AG20443 (cell line): Measurements from ENCODE around the gene SORCS2.

ENCODE experiments used
- DNase-seq: peaks from one replicate; pipeline ENCODE4 v3.0.0; 2012; ENCODE audit warnings: low spot score, mixed read lengths

SORCS2 gene

GRCh38 chr4:7734651-7735260 lies 542.4 kb downstream of the SORCS2 start:
- DNase-seq: no peak

- DNase-seq: no peak
These were observed 543.1 kb downstream of the SORCS2 start for GRCh38 chr4:7735395-7735794.

DNA sequence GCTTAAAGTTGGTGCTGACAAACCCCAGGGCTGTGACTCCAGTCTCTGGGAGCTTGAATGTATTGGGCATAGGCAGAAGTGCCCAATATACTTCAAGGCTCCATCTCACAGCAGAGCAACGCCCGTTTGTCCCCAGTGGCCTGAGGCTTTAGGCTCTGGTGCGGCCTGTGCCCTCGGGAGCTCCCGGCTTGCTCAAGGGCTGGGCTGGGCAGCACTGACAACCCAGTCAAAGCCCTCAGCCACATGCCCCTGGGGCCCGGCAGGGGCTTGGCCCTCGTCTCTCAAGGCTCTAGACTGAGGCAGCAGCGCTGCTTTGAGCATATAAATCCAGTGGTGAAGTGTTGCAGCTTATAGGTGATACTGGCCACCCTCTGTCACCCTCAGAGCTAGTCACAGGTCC lies 543.6 kb downstream of the SORCS2 start:
- no peak for DNase-seq

DNA sequence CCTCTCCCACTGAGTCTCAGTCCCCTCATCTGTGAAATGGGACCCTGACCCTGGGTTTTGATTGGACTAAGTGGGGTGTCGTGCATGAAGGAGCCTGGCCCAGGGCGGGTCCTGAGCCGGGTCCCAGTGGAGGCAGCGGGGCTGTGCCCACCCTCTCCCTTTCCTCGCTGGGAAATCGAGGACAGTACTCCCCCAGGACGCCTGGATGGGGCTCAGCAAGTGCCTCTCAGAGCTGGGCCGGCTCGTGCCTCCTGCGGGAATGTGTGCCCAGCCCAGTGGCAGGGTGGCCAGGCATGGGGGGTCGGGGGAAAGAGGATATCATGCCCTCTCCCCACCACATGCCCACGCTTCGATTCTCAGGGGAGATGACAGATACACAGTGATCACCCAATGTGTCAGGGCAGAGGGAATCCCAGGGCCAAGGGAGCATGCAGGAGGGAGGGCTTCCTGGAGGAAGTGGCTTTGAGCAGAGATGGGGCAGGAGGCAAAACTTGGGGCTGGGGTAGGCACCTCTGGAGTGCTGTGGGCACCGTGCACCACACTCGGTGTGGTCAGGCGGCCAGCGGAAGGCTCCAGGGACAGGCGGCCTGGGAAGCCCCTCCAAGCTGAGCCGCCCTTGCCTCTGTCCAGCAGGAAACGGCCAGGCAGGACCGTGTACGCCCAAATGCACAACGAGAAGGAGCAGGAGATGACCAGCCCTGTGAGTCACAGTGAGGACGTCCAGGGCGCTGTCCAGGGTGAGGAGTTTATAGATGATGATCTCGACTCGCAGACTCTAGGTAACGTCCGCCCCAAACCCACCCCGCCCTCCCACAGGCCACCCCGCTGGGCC lies 544.3 kb downstream of the SORCS2 start:
- DNase-seq: no peak

GRCh38 chr4:7737268-7737645 lies 544.9 kb downstream of the SORCS2 start:
- no peak for DNase-seq

DNA sequence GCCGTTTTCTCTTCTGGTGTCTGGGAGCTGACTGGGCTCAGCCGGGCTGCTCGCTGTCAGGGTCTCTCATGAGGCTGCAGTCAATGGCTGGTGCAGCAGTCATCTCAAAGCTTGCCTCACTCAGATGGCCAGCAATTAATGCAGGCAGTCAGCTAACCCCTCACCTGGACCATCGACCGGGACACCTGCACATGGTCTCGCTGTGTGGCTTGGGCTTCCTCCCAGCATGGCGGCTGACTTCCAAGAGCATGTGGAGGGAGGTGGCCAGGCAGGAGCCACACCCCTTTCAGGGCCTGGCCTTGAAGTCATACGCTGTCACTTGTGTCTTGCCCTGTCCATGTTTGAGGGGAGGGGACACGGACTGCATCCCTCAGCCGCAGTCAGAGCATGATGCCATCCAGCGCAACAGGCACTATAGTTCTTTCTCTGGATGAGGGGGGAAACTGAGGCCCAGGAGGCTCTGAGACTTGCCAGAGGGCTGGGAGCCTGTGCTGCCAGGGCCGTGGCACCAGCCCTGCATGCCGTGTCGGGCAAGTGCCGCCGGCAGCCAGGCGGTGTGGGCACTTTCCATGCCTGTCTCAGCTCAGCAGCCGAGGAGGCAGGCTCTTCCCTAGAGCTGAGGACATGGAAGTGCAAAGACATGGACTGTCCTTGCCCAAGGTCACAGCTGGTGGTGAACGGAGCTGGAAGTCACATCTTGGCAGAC lies 545.6 kb downstream of the SORCS2 start:
- no peak for DNase-seq

- DNase-seq: no peak
These were observed 546.2 kb downstream of the SORCS2 start for GRCh38 chr4:7738458-7739076.

DNA sequence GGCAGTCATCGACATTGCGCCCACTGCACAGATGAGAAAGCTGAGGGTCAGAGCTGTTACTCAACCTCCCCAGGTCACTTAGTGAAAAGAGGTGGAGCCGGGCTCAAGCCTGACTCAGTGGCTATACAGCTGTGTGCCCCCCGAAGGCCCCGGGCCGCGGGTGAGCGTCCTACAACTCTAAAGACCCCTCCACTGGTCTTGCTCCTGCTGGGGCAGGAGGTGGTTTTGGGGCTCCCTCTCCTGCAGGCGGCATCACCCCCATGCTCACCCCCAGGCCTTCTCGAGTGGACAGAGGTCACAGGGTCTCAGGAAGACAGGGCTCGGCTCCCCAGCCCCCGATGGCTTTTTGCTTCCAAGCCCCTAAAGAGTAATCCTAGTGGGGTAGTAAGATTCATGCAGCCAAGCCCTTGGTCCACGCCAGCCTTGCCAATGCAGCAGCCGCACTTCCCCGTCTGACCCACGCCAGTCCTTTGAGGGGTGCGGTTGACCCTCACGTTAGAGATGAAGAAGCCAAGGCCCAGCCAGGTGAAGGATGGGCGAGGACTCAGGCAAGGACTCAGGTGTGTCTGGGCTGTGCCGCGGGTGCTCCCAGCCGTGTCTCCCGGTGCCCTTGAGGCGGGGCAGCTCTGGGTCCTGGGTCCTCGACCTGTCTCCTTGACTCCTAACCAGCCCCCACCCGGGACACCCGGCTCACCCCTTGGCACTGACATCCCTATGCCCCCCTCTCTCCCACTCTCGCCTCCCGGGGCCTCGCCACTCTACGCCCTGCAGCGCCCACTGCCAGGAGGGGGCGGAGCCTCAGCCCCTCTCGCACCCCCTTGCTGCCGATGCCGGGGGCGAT lies 547.0 kb downstream of the SORCS2 start:
- no peak for DNase-seq

DNA sequence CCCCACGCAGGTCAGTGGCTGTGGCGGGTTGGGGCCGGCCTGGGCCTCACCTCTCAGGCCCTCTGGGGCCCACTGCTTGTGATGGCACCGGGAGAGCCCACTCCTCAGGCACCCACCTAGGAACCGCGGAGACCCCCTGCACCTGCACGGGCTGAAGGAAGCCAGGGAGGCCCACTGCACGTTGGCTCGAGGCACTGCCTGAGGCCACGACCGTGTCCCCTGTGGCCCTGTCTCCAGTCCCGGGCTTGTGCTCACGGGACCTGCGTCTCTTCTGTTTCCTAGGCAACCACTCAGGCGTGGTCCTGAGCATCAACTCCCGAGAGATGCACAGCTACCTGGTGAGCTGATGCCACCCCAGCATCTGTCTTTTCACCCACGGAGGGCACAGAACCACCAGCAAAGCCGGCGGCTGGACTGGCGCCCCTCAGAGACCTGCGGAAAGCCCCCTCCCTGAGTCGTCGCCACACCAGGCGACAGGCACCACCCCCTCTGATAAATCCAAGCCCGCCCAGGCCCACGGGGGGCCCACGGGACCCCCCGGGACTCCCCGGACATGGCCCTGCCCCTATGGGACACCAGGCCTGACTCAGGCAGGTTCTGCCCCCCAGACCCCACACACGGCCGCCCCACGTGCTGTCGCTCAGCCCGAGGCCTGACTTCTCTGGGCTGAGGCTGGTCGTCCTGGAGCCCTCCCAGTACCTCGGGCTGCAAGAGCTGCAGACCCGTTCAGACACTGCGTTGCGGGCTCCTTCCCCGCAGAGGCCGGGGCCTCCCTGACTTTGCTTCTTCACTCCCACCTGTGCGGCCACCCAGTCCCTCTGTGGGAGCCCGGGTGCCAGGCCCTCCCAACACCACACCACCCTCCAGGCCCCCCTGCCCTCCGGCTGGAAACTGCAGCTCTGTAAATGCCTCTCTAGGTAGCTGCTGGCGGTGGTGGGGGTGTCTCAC lies 547.9 kb downstream of the SORCS2 start:
- no peak for DNase-seq

GRCh38 chr4:7740866-7741525 lies 548.7 kb downstream of the SORCS2 start:
- DNase-seq: no peak

- DNase-seq: no peak
These were observed 549.8 kb downstream of the SORCS2 start for GRCh38 chr4:7741946-7742806.

- no peak for DNase-seq
These were observed 550.5 kb downstream of the SORCS2 start for GRCh38 chr4:7742807-7743280.

DNA sequence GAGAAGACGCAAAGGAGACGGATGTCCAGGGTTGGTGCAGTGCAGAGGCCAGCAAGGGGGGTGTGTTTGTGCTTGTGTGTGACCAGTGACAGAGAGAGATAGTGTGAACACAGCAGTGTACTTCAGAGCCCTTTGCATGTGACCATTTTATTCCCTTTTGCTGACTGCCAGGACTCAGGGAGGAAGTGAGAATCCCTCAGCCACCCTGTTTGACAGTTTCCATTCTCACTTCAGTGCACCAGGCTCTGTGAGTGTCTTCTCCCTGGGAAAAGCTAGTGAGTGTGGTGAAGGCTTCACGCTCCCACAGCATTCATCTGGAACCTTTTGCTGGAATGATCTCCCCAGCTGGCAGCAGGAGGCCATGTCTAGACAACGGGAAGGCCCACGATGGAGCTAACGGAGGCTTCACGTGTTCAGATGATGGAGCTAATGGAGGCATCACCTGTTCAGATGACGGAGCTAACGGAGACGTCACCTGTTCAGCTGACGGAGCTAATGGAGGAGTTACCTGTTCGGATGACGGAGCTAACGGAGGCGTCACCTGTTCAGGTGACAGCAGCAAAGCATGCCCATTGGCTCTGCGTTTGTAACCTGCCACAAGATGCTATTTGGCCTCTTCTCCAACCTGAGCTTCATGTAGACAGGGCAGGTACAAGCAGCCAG lies 551.9 kb downstream of the SORCS2 start:
- no peak for DNase-seq

DNA sequence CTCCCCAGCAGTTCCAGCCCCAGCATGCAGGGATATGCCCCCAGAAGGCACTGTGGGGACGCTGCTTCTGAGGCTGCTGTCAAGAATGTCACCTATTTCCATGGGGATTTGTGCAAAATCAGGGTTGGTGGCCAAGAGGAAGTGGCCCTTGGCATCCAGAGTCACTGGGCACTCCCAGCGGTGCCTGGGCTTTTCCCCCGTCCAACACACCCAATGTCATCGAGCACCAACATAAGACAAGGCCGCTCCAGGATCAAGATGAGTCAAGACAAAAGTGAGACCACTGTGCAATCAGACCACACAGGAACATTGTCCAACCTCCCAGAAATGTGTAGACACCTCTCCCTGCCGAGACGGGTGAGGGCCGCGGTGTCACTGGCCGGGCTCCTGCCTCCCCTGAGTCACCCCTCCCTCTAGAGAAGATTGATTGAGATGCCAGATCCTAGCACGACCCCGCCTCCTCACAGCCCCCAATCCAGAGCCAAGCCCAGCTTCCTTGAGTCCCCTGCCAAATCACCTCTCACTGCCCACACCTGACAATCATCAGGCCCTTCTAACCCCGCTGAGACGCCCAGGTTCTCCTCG lies 553.1 kb downstream of the SORCS2 start:
- no peak for DNase-seq

DNA sequence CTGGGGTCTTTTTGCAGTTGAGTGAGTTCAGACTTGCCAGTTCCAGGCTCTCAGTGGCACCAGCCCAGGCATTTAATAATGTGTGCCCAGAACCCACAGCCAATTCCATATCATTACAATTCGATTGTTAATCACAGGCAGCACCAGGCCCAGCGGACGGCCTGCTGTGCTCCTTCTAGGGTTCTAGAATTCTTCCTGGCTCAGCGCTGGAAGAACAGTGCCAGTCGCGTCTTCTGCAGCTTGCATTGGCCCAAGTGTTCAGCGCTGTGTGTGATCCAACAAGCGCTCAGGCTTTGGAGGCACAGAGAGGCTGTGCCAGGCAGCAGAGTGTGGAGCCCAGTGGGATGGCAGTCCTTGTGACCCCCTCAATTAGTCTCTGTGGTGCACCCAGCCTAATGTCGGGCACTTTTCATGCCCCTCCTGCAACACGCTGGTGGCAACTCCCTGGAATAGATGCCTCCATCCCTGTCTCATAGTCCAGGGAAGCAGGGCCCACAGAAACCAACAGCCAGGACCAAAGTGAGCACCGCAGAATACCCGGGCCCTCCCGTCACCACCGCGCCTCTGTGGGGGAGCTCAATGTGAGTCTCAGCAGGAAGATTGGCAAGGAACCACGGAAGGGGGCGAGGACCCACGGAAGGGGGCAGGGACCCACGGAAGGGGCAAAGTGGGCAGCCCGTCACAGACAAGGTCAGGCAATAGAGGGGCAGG lies 554.2 kb downstream of the SORCS2 start:
- DNase-seq: no peak

DNA sequence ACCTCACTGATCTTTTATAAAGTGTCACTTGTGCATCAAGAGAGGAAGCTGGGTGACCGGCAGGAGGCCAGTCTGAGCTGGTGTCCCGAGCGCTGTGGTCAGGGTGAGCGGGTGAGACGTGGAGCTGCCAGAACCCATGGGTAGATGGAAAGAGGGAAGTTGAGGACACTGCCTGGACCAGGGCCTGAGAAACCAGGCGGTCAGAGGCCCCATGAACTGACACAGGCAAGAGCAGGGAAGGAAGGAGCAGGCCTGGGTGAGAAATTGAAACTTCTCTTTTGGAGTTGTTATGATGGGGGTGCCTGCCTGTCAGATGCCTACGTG lies 554.7 kb downstream of the SORCS2 start:
- no peak for DNase-seq

DNA sequence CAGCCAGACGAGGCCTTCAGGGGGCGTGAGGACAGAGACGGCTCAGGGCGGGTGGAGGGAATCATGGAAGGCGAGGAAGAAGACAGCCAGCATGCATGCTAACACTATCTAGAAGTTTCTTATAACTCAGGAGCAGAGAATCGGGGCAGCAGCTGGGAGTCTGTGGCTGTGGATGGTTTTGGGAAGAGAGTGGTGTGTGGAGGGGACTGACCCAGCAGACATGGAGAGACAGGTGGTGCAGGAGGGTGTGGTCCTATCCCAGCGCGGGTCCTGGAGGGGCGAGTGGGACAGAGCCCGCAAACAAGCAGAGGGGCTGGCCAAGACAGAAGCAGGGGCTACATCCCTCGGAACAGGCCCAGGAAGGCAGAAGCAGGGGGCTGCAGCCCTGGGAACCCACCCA lies 555.2 kb downstream of the SORCS2 start:
- no peak for DNase-seq

DNA sequence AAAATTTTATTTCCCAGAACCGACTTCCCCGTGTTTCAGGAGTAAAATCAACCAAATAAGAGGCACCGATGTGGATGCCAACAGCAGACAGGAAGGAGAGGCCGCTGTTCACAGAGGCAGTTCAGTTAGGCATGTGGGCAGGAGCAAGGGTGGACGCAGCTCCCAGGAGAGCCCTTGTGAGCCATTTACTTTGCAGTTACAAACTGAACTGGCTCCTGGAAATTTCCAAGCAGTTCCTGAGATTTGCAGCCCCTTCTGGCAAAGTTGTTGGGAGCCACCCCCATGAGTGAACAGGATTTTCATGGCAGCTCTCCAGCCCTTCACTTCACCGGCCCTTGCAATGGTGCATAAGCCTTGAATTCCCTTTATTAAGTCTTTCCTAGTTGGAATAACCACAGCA lies 558.2 kb downstream of the SORCS2 start:
- DNase-seq: no peak
